AG08396 (cell line): Measurements from ENCODE around the gene ZFYVE28.
A peak's percentile ranks its signal among the peaks of the same experiment; 100 is the strongest.

Source experiments
- DNase-seq: peaks from one replicate; pipeline ENCODE4 v3.0.0; 2012; ENCODE audit warnings: low spot score, mixed read lengths

The ZFYVE28 gene

GRCh38 chr4:2367626-2368025 lies 50.8 kb downstream of the ZFYVE28 start:
- no peak for DNase-seq

- DNase-seq: no peak
These were observed 51.9 kb downstream of the ZFYVE28 start for GRCh38 chr4:2366252-2367192.

DNA sequence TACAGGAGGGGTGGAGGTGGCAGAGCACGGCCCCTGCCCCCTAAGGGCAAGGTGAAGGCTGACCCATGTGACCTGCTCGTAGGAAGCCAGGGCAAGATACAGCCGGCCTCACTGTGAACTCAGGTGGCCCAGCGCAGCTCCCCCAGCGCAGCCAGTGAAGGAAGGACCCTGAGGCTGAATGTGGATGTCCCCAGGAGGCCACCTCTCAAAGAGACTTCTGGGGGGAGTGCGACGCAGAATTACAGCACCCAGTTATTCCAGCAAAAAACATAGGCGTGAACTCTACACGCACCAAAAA lies 52.6 kb downstream of the ZFYVE28 start:
- no peak for DNase-seq

- DNase-seq: no peak
These were observed 53.2 kb downstream of the ZFYVE28 start for GRCh38 chr4:2365054-2365912.

DNA sequence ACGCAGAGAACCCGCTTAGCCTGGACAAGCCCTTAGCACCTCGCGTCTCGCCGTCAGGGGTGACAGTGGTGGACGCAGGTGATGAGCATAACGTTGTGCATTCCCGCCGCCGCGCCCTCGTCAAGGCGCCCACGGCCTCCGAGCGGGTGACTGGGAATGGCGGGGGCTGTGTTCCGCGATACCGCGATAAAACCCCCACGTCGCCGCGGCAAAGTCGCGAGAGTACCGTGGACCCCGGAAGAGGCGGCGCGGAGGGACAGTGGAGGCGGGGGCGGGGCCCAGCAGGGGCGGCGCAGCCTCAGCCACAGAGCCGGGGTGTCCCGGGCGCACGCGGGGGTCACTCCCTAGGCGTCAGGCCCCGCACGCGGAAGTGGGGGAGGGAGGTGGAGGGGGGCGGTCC lies 53.8 kb downstream of the ZFYVE28 start:
- peak; percentile 92 for DNase-seq

- DNase-seq: no peak
These were observed 54.3 kb downstream of the ZFYVE28 start for GRCh38 chr4:2363951-2364653.

GRCh38 chr4:2363056-2363721 lies 55.3 kb downstream of the ZFYVE28 start:
- no peak for DNase-seq

DNA sequence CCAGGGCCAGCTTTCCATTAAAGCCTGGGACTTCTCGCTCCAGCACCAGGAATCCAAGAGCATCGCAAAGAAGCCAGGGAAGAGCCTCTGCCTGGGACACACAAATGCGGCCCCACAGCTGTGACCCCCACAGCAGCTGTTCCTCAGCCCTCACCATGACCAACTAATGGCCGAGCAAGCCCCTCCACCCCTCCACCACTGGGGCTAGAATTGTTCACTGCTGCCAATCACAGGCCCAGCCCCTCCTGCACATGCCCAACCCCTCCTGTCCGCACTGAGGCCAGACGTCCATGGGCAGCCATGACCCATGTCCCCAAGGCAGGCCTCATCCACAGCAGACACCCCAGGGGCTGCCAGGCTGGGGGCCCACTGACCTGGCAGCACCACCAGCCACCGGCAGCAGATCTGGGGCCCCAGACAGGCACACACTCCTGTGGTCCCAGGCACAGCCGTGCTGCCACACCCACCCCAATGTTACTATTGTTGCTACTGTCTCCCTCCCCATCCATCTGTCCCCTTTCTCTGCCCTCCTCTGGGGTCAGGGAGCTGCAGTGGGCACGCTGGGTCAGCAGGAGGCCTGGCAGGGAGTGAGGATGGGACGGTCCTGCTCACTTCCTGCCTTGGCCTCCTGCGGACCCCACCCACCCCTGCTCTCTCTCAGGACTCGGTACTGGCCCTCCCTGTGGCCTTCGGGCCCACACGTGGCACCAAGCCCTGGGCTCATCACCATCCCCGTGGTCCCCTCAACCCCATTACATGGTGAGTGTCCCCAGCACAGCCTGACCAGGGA lies 56.0 kb downstream of the ZFYVE28 start:
- DNase-seq: no peak

- no peak for DNase-seq
These were observed 56.8 kb downstream of the ZFYVE28 start for GRCh38 chr4:2361366-2362265.

DNA sequence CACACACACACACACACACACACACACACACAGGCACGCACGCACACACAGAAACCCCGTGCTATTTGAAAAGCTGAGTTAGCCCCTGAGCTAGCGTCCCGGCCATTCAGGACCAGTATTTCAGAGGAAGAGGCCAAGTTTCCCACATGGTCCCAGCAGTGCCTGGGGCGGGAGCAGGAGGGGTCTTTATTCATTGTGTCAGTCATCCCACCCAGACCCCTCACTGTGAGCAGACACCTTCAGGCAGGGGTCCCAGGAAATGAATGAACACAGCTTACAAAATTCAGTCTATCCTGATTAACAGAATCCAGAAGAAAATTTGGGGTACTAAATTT lies 58.1 kb downstream of the ZFYVE28 start:
- no peak for DNase-seq

DNA sequence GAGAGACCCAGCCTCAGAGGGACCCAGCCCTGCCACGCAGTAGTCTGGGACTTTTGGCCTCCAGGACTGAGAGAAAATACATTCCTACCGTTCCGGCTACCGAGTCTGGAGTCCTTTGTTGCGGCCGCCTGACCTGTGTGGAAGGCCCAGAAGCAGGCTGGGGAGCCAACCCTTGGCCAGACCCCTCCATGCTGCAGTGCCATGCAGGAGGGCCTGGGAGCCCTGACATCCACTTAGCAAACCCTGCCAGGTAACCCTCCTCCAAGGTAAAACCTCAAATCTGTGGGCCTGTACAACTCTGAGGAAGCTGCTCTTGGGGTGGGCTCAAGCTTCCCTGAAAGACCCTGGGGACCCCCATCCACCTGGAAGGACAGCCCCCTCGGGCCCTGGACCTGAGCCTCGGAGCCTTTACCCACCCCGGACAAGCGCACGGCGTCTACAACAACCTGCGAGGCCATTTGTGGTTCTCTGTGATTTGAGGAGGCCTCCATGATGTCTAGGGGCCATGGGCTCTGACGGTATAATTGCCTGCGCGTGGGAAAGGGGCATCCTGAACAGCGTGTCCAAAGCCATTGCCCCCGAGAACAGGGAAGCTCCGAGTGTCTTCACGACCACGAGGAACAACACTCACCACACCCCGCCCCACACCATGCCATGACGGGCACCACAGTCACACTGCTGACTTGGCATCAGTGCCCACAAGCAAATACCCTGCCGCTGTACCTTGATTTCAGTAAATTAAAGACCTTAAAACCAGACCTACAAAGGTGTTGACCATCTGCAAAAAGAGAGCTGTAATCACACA lies 58.7 kb downstream of the ZFYVE28 start:
- DNase-seq: no peak

DNA sequence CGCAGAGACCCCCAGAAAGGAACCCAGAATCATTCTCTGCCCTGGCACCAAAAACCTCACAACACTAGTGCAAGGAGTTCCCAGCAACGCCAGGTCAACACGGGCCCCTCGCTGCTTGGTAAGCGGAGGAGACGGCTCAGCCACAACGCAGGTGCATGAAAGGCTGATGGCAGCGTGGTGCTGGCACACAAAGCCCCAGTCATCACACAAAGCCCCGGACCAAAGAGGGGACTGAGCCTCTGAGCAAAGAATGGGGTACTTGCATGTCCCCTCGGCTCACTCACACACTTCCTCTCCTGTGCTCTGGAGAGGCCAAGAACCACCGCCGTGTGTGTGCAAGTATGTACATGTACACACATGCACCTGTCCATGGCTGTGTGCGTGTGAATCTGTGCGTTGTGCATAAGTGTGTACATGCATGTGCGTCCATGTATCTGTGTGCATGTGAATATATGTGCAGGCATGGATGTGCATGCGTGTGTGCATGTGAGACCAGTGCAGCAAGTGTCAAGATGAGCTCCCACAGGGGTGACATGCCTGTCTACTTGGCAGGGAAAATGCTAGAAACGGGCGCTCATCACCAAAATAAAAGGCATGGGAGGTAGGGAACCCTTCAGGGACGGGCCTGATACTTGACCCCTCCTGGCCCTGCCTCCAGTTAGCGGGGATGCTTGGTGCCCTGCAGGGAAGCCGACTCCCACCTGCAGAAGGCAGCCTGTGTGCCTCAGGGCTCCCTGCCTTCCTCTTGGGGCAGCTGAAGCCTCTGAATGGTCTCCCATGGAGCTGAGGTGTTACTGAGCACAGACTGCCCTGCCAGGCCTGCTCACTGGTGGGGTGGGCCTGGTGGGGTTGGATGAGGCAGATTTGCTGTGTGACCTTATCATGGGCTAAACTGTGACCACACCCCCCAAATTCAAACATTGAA lies 60.4 kb downstream of the ZFYVE28 start:
- no peak for DNase-seq

- no peak for DNase-seq
These were observed 62.0 kb downstream of the ZFYVE28 start for GRCh38 chr4:2356123-2357069.

DNA sequence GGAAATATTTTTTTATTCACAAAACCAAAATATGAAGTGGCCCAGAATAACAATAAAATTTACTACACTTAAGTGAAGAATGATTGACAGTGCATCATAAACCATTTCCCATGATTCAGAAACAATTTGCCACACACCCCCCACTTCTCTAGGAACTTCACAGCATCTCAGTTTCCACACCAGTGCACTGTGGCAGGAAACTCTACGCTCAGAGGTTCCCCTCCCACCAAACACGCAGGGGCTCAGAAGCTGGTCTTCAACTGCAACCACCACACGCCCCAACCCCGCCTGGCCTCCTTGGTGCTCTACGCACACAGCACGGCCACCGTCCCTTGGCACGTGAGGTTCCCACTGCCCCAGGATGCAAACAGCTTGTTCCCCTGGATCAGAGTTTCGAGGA lies 63.7 kb downstream of the ZFYVE28 start:
- DNase-seq: no peak

GRCh38 chr4:2354118-2354517 lies 64.3 kb downstream of the ZFYVE28 start:
- no peak for DNase-seq

DNA sequence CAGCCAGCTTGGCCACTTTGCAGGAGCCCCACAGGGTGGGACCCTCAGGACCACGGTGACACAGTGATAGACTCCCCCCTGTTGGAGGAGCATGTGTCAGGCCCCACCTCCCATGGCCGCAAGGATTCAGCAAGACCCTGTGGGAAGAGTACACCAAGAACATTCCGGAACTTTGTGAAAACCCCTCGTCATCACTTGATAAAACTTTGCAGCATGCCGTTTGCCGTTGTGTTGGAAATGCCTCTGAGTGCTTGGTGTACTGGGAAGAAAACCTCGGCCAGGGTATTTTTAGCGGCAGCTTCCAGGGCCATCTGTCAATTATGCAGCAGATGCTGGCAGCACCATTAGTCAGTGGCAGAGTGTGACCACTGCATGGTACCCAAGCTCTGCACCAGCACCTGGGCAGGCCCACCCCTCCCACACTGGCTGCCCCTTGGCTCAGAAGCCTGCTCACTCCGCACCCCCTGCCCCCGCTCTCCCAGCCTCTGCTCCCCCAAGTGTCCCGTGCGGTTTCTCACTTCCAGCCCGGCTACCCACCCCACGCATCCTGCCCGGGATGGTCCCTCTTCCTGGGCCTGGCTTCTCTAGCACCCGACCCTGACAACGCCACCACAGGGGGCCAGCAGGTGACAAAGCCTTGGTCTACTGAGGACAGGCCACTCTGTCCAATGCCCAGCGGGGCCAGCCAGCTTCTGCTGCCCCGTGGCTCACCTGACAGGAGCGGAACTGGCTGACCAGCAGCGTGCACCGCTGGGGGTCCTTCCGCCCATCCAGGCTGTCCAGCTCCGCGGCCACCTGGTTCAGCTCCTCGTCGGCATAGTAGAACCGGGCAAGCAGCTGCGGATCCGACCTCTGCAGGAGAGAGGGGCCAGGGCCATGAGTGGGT lies 65.0 kb downstream of the ZFYVE28 start:
- no peak for DNase-seq
